Suprapubic skin (tissue), 4 donors: ENCODE measurements around the gene HMHB1. TPM values are rescaled to one million over a fixed set of nuclear protein-coding genes. Genes with fewer than 3 reads are reported as not detected.

Experiments
- DNase-seq, 2 donors: peaks; one replicate each; pipeline ENCODE4 v3.0.0-alpha.2; 2019; ENCODE audit warnings: low spot score in 2 of 2
- H3K27ac ChIP-seq: fragments of 200-600 bp; sonication (generic); one replicate; pipeline ENCODE4 v1.5.1; 2019
- H3K27me3 ChIP-seq: fragments of 200-600 bp; sonication (generic); one replicate; pipeline ENCODE4 v1.5.1; 2019
- H3K36me3 ChIP-seq: fragments of 200-600 bp; sonication (generic); one replicate; pipeline ENCODE4 v1.5.1; 2019
- H3K4me1 ChIP-seq: fragments of 200-600 bp; sonication (generic); one replicate; pipeline ENCODE4 v1.5.1; 2019
- H3K4me3 ChIP-seq: fragments of 200-600 bp; sonication (generic); one replicate; pipeline ENCODE4 v1.5.1; 2019; ENCODE audit warnings: mild to moderate bottlenecking
- H3K9me3 ChIP-seq: fragments of 200-600 bp; sonication (generic); one replicate; pipeline ENCODE4 v1.5.1; 2019
- EP300 ChIP-seq: sonication (generic); formaldehyde crosslinking; IDR thresholded peaks from one replicate; pipeline ENCODE4 v1.6.1; 2017; ENCODE audit warnings: antibody characterized with exemption
- POLR2A ChIP-seq, 2 donors: fragments of 450-650 bp; IDR thresholded peaks; one replicate each; pipeline ENCODE4 v1.6.1; 2017; ENCODE audit warnings: antibody characterized with exemption in 2 of 2, mild to moderate bottlenecking in 2 of 2, moderate library complexity in 2 of 2
- POLR2AphosphoS5 ChIP-seq, 3 donors: sonication (generic); formaldehyde crosslinking; IDR thresholded peaks; one replicate each; pipeline ENCODE4 v1.6.1; 2017; ENCODE audit warnings: antibody characterized with exemption in 3 of 3
- WGBS: methylation state at CpG from one replicate; pipeline ENCODE4 v1.1.5; 2018; 5-methylcytosine and 5-hydroxymethylcytosine counted together
- total RNA-seq, 4 donors: library from RNA; depleted of rRNA; stranded (reverse); fragments of >200 nt; gene quantifications; one replicate each; pipeline ENCODE4 v1.1.0, GENCODE V29; 2016
- TF ChIP-seq, protein P1 (sequence below), 2 donors: fragments of 200-600 bp in 1 of 2; fragments of 450-650 bp in 1 of 2; sonication (generic) in 1 of 2; IDR thresholded peaks; one replicate each; pipeline ENCODE4 v1.5.1; 2016 to 2019; ENCODE audit warnings: antibody characterized with exemption in 2 of 2, mild to moderate bottlenecking in 1 of 2, moderate library complexity in 1 of 2

The HMHB1 gene
- total RNA-seq, 4 donors from 2014 or later: not detected

DNA sequence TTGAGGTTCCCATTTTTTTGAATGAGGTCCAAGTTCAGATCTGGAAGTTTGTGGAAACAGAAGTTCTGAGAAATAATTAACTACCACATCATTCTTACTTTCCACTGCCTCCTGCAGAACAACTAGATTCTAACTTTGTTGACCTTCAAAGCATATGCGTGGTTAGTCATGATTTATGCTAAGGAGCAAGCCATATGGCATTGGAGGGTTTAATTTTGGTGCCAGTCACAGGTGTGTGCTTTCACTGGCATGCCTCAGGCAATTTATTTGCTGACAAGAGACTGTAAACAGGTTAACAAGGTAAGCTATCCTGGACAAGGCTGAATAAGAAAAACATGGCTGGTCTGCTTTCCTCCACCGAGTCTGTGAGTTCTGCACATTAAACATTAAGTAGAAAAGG is 31.5 kb downstream of the HMHB1 start:
- H3K36me3 ChIP-seq: no peaks in the 10 kb centered on the region
- no peak overlapping the region for H3K27ac ChIP-seq
- no peak for TF ChIP-seq EP300
- no peaks in the 10 kb centered on the region for H3K4me1 ChIP-seq
- H3K9me3 ChIP-seq: no peaks in the 10 kb centered on the region
- no peaks in the 10 kb centered on the region for H3K27me3 ChIP-seq
- WGBS: 82% methylated on average over 2 of the region's 2 CpGs
- H3K4me3 ChIP-seq: no peak overlapping the region
- no peak for DNase-seq

DNA sequence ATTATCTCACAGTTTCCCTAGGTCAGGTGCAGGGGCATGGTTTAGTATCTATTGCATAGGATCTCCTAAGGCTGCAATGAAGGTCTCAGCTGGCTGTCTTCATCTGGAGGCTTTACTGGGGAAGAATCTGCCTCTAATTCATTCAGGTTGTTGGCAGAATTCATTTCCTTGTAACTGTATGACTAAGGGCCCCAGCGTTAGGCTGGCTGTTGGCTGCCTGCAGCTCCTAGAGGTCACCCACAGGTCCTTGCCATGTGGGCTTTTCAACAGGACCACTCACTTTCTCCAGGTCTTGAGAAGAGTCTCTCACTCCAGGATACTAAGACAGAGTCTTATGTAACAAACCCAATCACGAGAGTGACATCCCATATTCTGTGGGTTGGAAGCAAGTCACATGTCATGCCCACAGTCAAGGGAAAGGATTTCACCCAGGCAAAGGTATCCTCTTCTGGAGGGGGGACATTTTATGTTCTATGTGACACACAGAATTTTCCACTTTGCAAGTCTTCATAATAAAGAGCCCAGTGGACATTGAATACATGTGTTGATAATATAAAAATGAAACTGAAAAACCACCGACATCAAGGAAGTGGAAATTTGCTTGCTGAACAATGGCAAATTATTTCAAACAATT is 38.2 kb downstream of the HMHB1 start:
- Histone ChIP-seq H3K27ac (no peak overlapping the region), H3K36me3 (no peaks in the 10 kb centered on the region), H3K4me3 (no peak overlapping the region), H3K4me1 (no peaks in the 10 kb centered on the region), H3K9me3 (no peaks in the 10 kb centered on the region), H3K27me3 (no peaks in the 10 kb centered on the region)
- no peak for TF ChIP-seq POLR2AphosphoS5 (IDR thresholded peaks at IDR 0.05)
- TF ChIP-seq POLR2A (IDR thresholded peaks at IDR 0.05): no peak
- TF ChIP-seq, protein P1, sequence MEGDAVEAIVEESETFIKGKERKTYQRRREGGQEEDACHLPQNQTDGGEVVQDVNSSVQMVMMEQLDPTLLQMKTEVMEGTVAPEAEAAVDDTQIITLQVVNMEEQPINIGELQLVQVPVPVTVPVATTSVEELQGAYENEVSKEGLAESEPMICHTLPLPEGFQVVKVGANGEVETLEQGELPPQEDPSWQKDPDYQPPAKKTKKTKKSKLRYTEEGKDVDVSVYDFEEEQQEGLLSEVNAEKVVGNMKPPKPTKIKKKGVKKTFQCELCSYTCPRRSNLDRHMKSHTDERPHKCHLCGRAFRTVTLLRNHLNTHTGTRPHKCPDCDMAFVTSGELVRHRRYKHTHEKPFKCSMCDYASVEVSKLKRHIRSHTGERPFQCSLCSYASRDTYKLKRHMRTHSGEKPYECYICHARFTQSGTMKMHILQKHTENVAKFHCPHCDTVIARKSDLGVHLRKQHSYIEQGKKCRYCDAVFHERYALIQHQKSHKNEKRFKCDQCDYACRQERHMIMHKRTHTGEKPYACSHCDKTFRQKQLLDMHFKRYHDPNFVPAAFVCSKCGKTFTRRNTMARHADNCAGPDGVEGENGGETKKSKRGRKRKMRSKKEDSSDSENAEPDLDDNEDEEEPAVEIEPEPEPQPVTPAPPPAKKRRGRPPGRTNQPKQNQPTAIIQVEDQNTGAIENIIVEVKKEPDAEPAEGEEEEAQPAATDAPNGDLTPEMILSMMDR (IDR thresholded peaks at IDR 0.05): no peak
- no peak for TF ChIP-seq EP300
- DNase-seq: no peak
- 22% methylated on average over 3 of the region's 3 CpGs for WGBS

DNA sequence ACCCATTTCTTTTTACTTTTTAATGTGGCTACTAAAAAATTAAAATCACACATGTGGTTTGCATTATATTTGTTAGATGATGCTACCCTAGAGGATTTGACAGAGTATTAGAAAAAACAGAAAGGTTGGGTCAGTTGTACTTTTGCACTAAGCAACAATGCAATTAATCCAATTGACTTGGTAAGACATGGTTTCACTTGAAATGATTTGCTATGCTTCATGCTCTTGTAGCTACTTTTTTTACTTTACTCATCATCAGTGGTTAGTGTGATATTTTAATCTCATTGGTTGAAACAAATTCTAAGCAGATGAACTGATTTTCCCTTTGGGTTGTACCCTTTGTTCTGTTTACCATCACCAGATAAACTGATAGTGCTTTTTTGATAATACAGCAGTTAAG is 39.4 kb downstream of the HMHB1 start:
- no peak for TF ChIP-seq POLR2A (IDR thresholded peaks at IDR 0.05)
- no peak for TF ChIP-seq EP300
- no peak for TF ChIP-seq POLR2AphosphoS5 (IDR thresholded peaks at IDR 0.05)
- TF ChIP-seq, protein P1 (IDR thresholded peaks at IDR 0.05): no peak
- Histone ChIP-seq H3K4me3 (no peak overlapping the region), H3K4me1 (no peaks in the 10 kb centered on the region), H3K27me3 (no peaks in the 10 kb centered on the region), H3K36me3 (no peaks in the 10 kb centered on the region), H3K27ac (no peak overlapping the region), H3K9me3 (no peaks in the 10 kb centered on the region)
- DNase-seq: no peak

DNA sequence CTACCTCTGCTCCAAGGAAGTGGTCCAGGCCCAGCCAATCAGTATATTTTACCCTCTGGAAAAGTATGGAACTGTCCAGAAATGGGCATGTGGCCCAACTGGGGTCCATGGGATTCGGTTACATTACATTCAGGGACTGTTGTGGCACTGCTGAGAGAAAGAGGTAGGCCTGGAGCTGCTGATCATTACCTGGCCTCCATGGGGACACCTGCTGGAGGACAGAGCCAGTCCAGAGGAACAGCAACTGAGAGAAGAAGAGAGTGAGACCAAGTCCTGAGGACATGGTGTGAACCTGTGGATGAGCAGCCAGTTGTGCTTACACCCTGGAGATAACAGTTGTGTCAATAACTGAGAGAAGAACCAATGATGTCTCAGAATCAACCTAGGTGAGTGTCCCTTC is 48.2 kb downstream of the HMHB1 start:
- WGBS: 80% methylated on average over 1 of the region's 1 CpG
- DNase-seq: no peak
- H3K27me3 ChIP-seq: no peaks in the 10 kb centered on the region
- no peaks in the 10 kb centered on the region for H3K9me3 ChIP-seq
- TF ChIP-seq POLR2AphosphoS5 (IDR thresholded peaks at IDR 0.05): no peak
- TF ChIP-seq EP300: no peak
- TF ChIP-seq POLR2A (IDR thresholded peaks at IDR 0.05): no peak
- H3K4me3 ChIP-seq: no peak overlapping the region
- H3K4me1 ChIP-seq: no peaks in the 10 kb centered on the region
- H3K36me3 ChIP-seq: no peaks in the 10 kb centered on the region
- H3K27ac ChIP-seq: no peak overlapping the region

DNA sequence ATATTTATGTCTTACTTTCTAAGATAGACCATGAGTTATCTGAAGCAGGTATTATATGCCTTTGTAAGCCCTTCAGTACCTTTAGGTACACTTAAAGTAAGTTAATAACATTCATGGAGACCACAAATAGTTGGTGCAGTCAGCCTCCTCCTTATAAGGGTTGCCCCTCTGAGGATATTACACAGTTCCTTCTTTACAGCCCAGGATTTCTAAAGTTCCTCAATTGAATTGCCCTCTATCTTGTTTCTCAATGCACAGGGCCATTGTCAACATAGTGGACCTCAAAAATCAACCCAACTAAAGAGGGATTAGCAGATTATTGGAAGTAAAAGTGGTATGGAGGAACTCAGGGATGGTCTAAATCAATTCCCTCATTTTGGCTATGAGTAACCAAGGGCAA is 50.3 kb downstream of the HMHB1 start:
- no peak for DNase-seq
- Histone ChIP-seq H3K36me3 (no peaks in the 10 kb centered on the region), H3K27me3 (no peaks in the 10 kb centered on the region), H3K4me3 (no peak overlapping the region), H3K27ac (no peak overlapping the region), H3K4me1 (no peaks in the 10 kb centered on the region), H3K9me3 (no peaks in the 10 kb centered on the region)
- TF ChIP-seq EP300: no peak
- TF ChIP-seq, protein P1 (IDR thresholded peaks at IDR 0.05): no peak

DNA sequence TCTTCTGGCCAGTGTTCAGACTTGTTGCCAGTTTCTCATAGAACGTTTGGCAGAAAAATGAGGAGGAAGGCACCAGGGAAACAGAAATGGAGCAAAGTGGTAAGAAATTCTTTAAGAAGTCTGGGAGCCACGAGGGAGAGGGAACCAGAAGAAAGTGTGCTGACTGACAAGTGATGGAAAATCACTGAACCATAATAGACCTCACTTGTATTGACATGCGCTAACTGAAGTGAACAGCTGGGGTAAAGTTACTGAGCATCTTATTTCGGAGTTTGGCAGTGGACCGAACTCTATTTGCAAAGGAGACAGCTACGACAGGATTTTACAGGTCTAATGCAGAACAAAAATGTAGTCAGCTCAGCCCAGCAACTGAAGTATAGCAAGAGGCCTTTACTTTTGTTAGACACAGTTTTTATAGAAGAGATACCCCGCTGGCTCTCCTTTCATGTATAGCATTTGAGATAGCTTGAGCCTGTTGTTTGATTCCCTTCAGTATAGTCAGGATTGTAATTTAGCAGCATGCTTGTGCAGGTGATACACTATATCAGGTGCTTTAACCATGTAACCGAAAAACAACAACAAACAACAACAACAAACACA is 53.6 kb downstream of the HMHB1 start:
- no peak overlapping the region for H3K4me3 ChIP-seq

More for the DNA sequence above, 53.6 kb downstream of the HMHB1 start:
- no peak for DNase-seq
- Histone ChIP-seq H3K36me3 (no peaks in the 10 kb centered on the region), H3K9me3 (no peaks in the 10 kb centered on the region), H3K27ac (no peak overlapping the region), H3K27me3 (no peaks in the 10 kb centered on the region), H3K4me1 (no peaks in the 10 kb centered on the region)
- WGBS: 42% methylated on average over 8 of the region's 8 CpGs
- no peak for TF ChIP-seq EP300
